SH-SY5Y (cell line): ENCODE measurements around the gene ZCCHC13.

Experiments
- GATA2 ChIP-seq: IDR thresholded peaks from 2 replicates; pipeline ENCODE4 v1.6.1; 2011; ENCODE audit warnings: mild to moderate bottlenecking, low read depth, low read length
- GATA3 ChIP-seq: IDR thresholded peaks from 2 replicates; pipeline ENCODE4 v1.6.1; 2011; ENCODE audit warnings: low read depth, mild to moderate bottlenecking, low read length, moderate library complexity

DNA sequence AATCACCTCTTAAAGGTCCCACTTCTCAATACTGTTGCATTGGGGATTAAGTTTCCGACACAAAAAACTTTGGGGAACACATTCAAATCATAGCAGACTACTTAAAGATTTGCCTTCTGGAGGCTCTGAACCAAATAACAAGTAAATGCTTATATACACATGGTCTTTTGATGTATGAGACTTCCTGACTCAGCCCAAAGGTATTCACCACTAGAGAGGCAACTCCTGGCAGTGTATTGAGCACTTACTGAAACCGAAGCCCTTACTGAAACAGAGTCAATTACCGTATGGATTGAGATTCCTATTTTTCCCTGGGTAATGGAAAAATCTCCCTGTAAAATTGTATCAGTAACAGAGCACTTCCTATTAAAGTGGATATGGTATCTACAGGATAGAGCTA is 45.4 kb downstream of the ZCCHC13 start:
- TF ChIP-seq GATA3 (no peak), GATA2 (no peak)
